HEK293T (cell line): Measurements from ENCODE around the gene CHSY3.

ENCODE experiments used
- BHLHE40 ChIP-seq: fragments of 450-650 bp; IDR thresholded peaks from 2 replicates; pipeline ENCODE4 v1.6.1; 2016; ENCODE audit warnings: mild to moderate bottlenecking, moderate library complexity, borderline replicate concordance
- ELF4 ChIP-seq: fragments of 450-650 bp; IDR thresholded peaks from 2 replicates; pipeline ENCODE4 v1.6.1; 2017; ENCODE audit warnings: antibody characterized with exemption
- FOXA1 ChIP-seq: fragments of 450-650 bp; IDR thresholded peaks from 2 replicates; pipeline ENCODE4 v1.6.1; 2016; ENCODE audit warnings: mild to moderate bottlenecking
- NFRKB ChIP-seq: fragments of 450-650 bp; IDR thresholded peaks from 2 replicates; pipeline ENCODE4 v1.6.1; 2016; ENCODE audit warnings: mild to moderate bottlenecking, moderate library complexity
- PKNOX1 ChIP-seq: fragments of 450-650 bp; IDR thresholded peaks from 2 replicates; pipeline ENCODE4 v1.6.1; 2016
- SUZ12 ChIP-seq: fragments of 450-650 bp; IDR thresholded peaks from 2 replicates; pipeline ENCODE4 v1.6.1; 2016; ENCODE audit warnings: mild to moderate bottlenecking
- ZNF384 ChIP-seq: fragments of 450-650 bp; IDR thresholded peaks from 2 replicates; pipeline ENCODE4 v1.6.1; 2016

- TF ChIP-seq PKNOX1: no peak
- no peak for TF ChIP-seq FOXA1
- TF ChIP-seq NFRKB: no peak
- no peak for TF ChIP-seq BHLHE40
- TF ChIP-seq SUZ12: no peak
- no peak for TF ChIP-seq ELF4
- no peak for TF ChIP-seq ZNF384
Measured at GRCh38 chr5:129938077-129938476, 33.8 kb downstream of the CHSY3 start.
